Measurements from ENCODE around the gene MIA3.
"Not testable (repeated sequence)": the region's sequence is repeated elsewhere in the genome, so short reads cannot be mapped to it uniquely, and the experiment has no call there.

Gene MIA3

GRCh38 chr1:222618001-222618879, at the start of gene MIA3:
Gene MIA3 (plus strand): TSS chr1:222618097. CDS start chr1:222618111, 14 bp downstream.
- DNase-seq (ENCODE audit: low spot score), result peak; percentile 76

- no peak for DNase-seq (ENCODE audit: low spot score)
Observed at GRCh38 chr1:222570837-222571236, 47.1 kb upstream of the MIA3 start.

- no peak for DNase-seq (ENCODE audit: low spot score)
Observed at GRCh38 chr1:222579316-222579715, 38.6 kb upstream of the MIA3 start.

GRCh38 chr1:222582099-222582774, 35.7 kb upstream of the MIA3 start:
- peak; percentile 9 for DNase-seq (ENCODE audit: low spot score)

GRCh38 chr1:222583079-222583478, 34.8 kb upstream of the MIA3 start:
- no peak for DNase-seq (ENCODE audit: low spot score)

GRCh38 chr1:222586842-222587241, 31.1 kb upstream of the MIA3 start:
- no peak for DNase-seq (ENCODE audit: low spot score)

- DNase-seq (ENCODE audit: low spot score), result no peak
Observed at GRCh38 chr1:222588135-222588534, 29.8 kb upstream of the MIA3 start.

GRCh38 chr1:222589462-222590302, 28.2 kb upstream of the MIA3 start, which contains the start of gene TAF1A:
Gene TAF1A (minus strand): TSS chr1:222589933.
- peak; percentile 84 for DNase-seq (ENCODE audit: low spot score)

- DNase-seq (ENCODE audit: low spot score), result no peak
Observed at GRCh38 chr1:222592171-222592570, 25.7 kb upstream of the MIA3 start.

- DNase-seq (ENCODE audit: low spot score), result no peak
Observed at GRCh38 chr1:222594789-222595188, 23.1 kb upstream of the MIA3 start.

- no peak for DNase-seq (ENCODE audit: low spot score)
Observed at GRCh38 chr1:222596696-222597095, 21.2 kb upstream of the MIA3 start.

- no peak for DNase-seq (ENCODE audit: low spot score)
Observed at GRCh38 chr1:222600281-222600680, 17.6 kb upstream of the MIA3 start.

GRCh38 chr1:222601257-222601656, 16.6 kb upstream of the MIA3 start:
- no peak for DNase-seq (ENCODE audit: low spot score)

GRCh38 chr1:222606757-222607156, 11.1 kb upstream of the MIA3 start:
- DNase-seq (ENCODE audit: low spot score), result no peak

GRCh38 chr1:222609111-222609510, 8.8 kb upstream of the MIA3 start:
- not testable (repeated sequence) for DNase-seq (ENCODE audit: low spot score)

GRCh38 chr1:222610728-222611127, 7.2 kb upstream of the MIA3 start:
- no peak for DNase-seq (ENCODE audit: low spot score)

- DNase-seq (ENCODE audit: low spot score), result no peak
Observed at GRCh38 chr1:222613627-222614026, 4.3 kb upstream of the MIA3 start.

- DNase-seq (ENCODE audit: low spot score), result no peak
Observed at GRCh38 chr1:222616525-222616924, 1.4 kb upstream of the MIA3 start.

- peak; percentile 88 for DNase-seq (ENCODE audit: low spot score)
Observed at GRCh38 chr1:222617367-222617951, 438 bp upstream of the MIA3 start.

- DNase-seq (ENCODE audit: low spot score), result no peak
Observed at GRCh38 chr1:222618880-222619596, 1.1 kb downstream of the MIA3 start.

- no peak for DNase-seq (ENCODE audit: low spot score)
Observed at GRCh38 chr1:222620566-222620965, 2.7 kb downstream of the MIA3 start.
